ENCODE data around the gene LGALS3.

- TF ChIP-seq RAD21 (IDR thresholded peaks at IDR 0.05; ENCODE audit: low read depth) (no peak), USF1 (IDR thresholded peaks at IDR 0.05) (no peak), YY1 (IDR thresholded peaks at IDR 0.05; ENCODE audit: low read depth) (no peak), EP300 (IDR thresholded peaks at IDR 0.05; ENCODE audit: borderline replicate concordance) (no peak), REST (IDR thresholded peaks at IDR 0.05; ENCODE audit: low read depth) (no peak), TAF1 (IDR thresholded peaks at IDR 0.05; ENCODE audit: low read depth) (no peak), ZBTB7A (IDR thresholded peaks at IDR 0.05; ENCODE audit: low read depth) (no peak), CREB1 (IDR thresholded peaks at IDR 0.05; ENCODE audit: low read depth) (no peak), CEBPB (IDR thresholded peaks at IDR 0.05) (no peak), TEAD4 (IDR thresholded peaks at IDR 0.05) (no peak), TCF12 (IDR thresholded peaks at IDR 0.05; ENCODE audit: low read depth) (no peak), FOXM1 (IDR thresholded peaks at IDR 0.05; ENCODE audit: borderline replicate concordance, low read depth) (no peak)
- TF ChIP-seq, protein P1, sequence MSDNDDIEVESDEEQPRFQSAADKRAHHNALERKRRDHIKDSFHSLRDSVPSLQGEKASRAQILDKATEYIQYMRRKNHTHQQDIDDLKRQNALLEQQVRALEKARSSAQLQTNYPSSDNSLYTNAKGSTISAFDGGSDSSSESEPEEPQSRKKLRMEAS (IDR thresholded peaks at IDR 0.05) = no peak
Observed at GRCh38 chr14:55117803-55118441, 11.1 kb upstream of the LGALS3 start.

Data from Ishikawa (cell line).